WTC11 (cell line): Measurements from ENCODE around the gene SLC7A14. TPM values are rescaled to one million over a fixed set of nuclear protein-coding genes. Genes with fewer than 3 reads are reported as not detected.

Experiments
- ATAC-seq: fragments of 200-7000 bp; cut with Tn5 transposase; 2 replicates; pipeline ENCODE4 v1.10.0; 2021; ENCODE audit warnings: mild to moderate bottlenecking, moderate library complexity
- CTCF ChIA-PET: fragments of 300-600 bp; sonication (Branson Sonifier 250); formaldehyde crosslinking; loops from one replicate; lab custom pipeline; 2021; ENCODE audit warnings: antibody characterized with exemption; lab: Charles Lee
- POLR2A ChIA-PET: fragments of 350-600 bp; sonication (Branson Sonifier 250); formaldehyde crosslinking; loops from one replicate; lab custom pipeline; 2021; ENCODE audit warnings: antibody characterized with exemption; lab: Charles Lee
- DNase-seq: peaks from one replicate; pipeline ENCODE4 v3.0.0; 2021; ENCODE audit warnings: low spot score
- H3K27ac Mint-ChIP-seq: 2 replicates; pipeline ENCODE4 v1.8.0; 2021; ENCODE audit warnings: mixed read lengths
- H3K27me3 Mint-ChIP-seq: 2 replicates; pipeline ENCODE4 v1.8.0; 2021; ENCODE audit warnings: low read depth, mild to moderate bottlenecking, moderate library complexity, mixed read lengths
- H3K36me3 Mint-ChIP-seq: 2 replicates; pipeline ENCODE4 v1.8.0; 2021; ENCODE audit warnings: mixed read lengths
- H3K4me1 Mint-ChIP-seq: 2 replicates; pipeline ENCODE4 v1.8.0; 2022; ENCODE audit warnings: mixed read lengths
- H3K4me3 Mint-ChIP-seq: 2 replicates; pipeline ENCODE4 v1.8.0; 2021; ENCODE audit warnings: mild to moderate bottlenecking, moderate library complexity, mixed read lengths
- H3K9me3 Mint-ChIP-seq: 2 replicates; pipeline ENCODE4 v1.8.0; 2021; ENCODE audit warnings: mixed read lengths
- CBFB ChIP-seq: sonication (generic); formaldehyde crosslinking; IDR thresholded peaks from 2 replicates; pipeline ENCODE4 v1.8.1; 2022; ENCODE audit warnings: mild to moderate bottlenecking, low read depth, missing genetic modification reagents
- FOXJ3 ChIP-seq: sonication (generic); formaldehyde crosslinking; IDR thresholded peaks from 2 replicates; pipeline ENCODE4 v1.9.0; 2021; ENCODE audit warnings: missing genetic modification reagents, mild to moderate bottlenecking, borderline replicate concordance
- NR2C2 ChIP-seq: sonication (generic); formaldehyde crosslinking; IDR thresholded peaks from 2 replicates; pipeline ENCODE4 v1.8.0; 2022; ENCODE audit warnings: mild to moderate bottlenecking, missing genetic modification reagents
- OVOL2 ChIP-seq: fragments of 250-450 bp; sonication (Bioruptor Pico); IDR thresholded peaks from 2 replicates; pipeline ENCODE4 v1.9.0; 2021; ENCODE audit warnings: mild to moderate bottlenecking, borderline replicate concordance
- PRRX2 ChIP-seq: fragments of 250-450 bp; sonication (Bioruptor Pico); IDR thresholded peaks from 2 replicates; pipeline ENCODE4 v1.8.0; 2021; ENCODE audit warnings: mild to moderate bottlenecking
- RORB ChIP-seq: fragments of 250-450 bp; sonication (Bioruptor Pico); IDR thresholded peaks from 2 replicates; pipeline ENCODE4 v1.9.0; 2021; ENCODE audit warnings: mild to moderate bottlenecking
- SMAD4 ChIP-seq: sonication (generic); formaldehyde crosslinking; IDR thresholded peaks from 2 replicates; pipeline ENCODE4 v1.8.0; 2022; ENCODE audit warnings: mild to moderate bottlenecking, missing genetic modification reagents
- SOX15 ChIP-seq: fragments of 250-450 bp; sonication (Bioruptor Pico); IDR thresholded peaks from 2 replicates; pipeline ENCODE4 v1.9.0; 2021; ENCODE audit warnings: mild to moderate bottlenecking
- TCF7 ChIP-seq: sonication (generic); formaldehyde crosslinking; IDR thresholded peaks from 2 replicates; pipeline ENCODE4 v1.8.0; 2022; ENCODE audit warnings: mild to moderate bottlenecking, low read depth, missing genetic modification reagents, moderate library complexity
- ZNF121 ChIP-seq: sonication (generic); formaldehyde crosslinking; IDR thresholded peaks from 2 replicates; pipeline ENCODE4 v1.8.0; 2023; ENCODE audit warnings: missing genetic modification reagents
- ZNF317 ChIP-seq: sonication (generic); formaldehyde crosslinking; IDR thresholded peaks from 2 replicates; pipeline ENCODE4 v1.8.1; 2023; ENCODE audit warnings: low read depth, mild to moderate bottlenecking, moderate library complexity, missing genetic modification reagents, borderline replicate concordance
- total RNA-seq: library from RNA; stranded (reverse); gene quantifications from 3 replicates; pipeline ENCODE4 v1.2.3, GENCODE V29; 2021
- TF ChIP-seq, protein P1 (sequence below): sonication (generic); formaldehyde crosslinking; IDR thresholded peaks from 2 replicates; pipeline ENCODE4 v1.8.1; 2022; ENCODE audit warnings: missing genetic modification reagents, borderline replicate concordance
- TF ChIP-seq, protein P2 (sequence below): sonication (generic); formaldehyde crosslinking; IDR thresholded peaks from 2 replicates; pipeline ENCODE4 v1.8.1; 2023; ENCODE audit warnings: mild to moderate bottlenecking, missing genetic modification reagents, borderline replicate concordance
- TF ChIP-seq, protein P3 (sequence below): sonication (generic); formaldehyde crosslinking; IDR thresholded peaks from 2 replicates; pipeline ENCODE4 v1.8.1; 2023; ENCODE audit warnings: mild to moderate bottlenecking, missing genetic modification reagents
- TF ChIP-seq, protein P4 (sequence below): sonication (generic); formaldehyde crosslinking; IDR thresholded peaks from 2 replicates; pipeline ENCODE4 v1.8.0; 2022; ENCODE audit warnings: mild to moderate bottlenecking, missing genetic modification reagents
- TF ChIP-seq, protein P5 (sequence below): fragments of 250-450 bp; sonication (Bioruptor Pico); IDR thresholded peaks from 2 replicates; pipeline ENCODE4 v2.1.2; 2022; ENCODE audit warnings: mild to moderate bottlenecking, moderate library complexity
- TF ChIP-seq, protein P6 (sequence below): fragments of 200-600 bp; IDR thresholded peaks from 2 replicates; pipeline ENCODE4 v1.8.0; 2022; ENCODE audit warnings: antibody characterized with exemption
- TF ChIP-seq, protein P7 (sequence below): fragments of 250-450 bp; sonication (Bioruptor Pico); IDR thresholded peaks from 2 replicates; pipeline ENCODE4 v1.9.0; 2021; ENCODE audit warnings: mild to moderate bottlenecking
- TF ChIP-seq, protein P8 (sequence below): sonication (generic); formaldehyde crosslinking; IDR thresholded peaks from 2 replicates; pipeline ENCODE4 v1.8.0; 2022; ENCODE audit warnings: mild to moderate bottlenecking, missing genetic modification reagents
- TF ChIP-seq, protein P9 (sequence below): sonication (generic); formaldehyde crosslinking; conservative IDR thresholded peaks from 2 replicates; pipeline ENCODE4 v1.8.1; 2022; ENCODE audit warnings: mild to moderate bottlenecking, missing genetic modification reagents

Gene SLC7A14
- total RNA-seq, 1 experiment from 2014 or later, result 0.68 TPM

DNA sequence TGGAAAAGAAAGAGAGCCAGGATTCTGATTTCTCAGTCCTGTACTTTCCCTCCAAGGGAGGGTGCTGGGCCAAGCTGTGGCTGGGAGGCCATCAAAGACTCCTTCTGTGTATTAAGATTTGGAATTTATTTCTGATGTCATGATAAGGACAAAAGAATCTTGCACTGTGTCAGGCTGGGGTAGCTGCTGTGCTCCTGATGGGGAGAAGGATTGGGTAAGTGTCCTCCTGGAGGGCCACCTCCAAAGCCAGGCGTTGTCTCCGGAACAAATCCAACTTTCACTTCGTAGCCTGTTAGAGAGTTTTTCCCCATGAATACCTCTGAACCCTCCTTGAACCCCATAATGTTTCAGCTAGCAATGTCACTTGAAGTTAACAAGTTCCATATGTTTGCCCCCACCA lies 137.3 kb downstream of the SLC7A14 start:
- CTCF ChIA-PET, result interaction anchor here (0.7 kb wide), 1 partner anchor 35 kb away, joined by 4 read pairs; no protein-coding TSS in a partner anchor
- ATAC-seq (no peak), DNase-seq (no peak)
- Mint-ChIP-seq H3K36me3 (no peaks in the 10 kb centered on the region), H3K27ac (no peak overlapping the region), H3K4me1 (peaks cover 5% of the 10 kb centered on the region), H3K4me3 (no peak overlapping the region), H3K9me3 (no peaks in the 10 kb centered on the region), H3K27me3 (no peaks in the 10 kb centered on the region)
- TF ChIP-seq ZNF317 (no peak), SMAD4 (no peak), RORB (CRISPR knock-in tag) (no peak)
- TF ChIP-seq, protein P1, sequence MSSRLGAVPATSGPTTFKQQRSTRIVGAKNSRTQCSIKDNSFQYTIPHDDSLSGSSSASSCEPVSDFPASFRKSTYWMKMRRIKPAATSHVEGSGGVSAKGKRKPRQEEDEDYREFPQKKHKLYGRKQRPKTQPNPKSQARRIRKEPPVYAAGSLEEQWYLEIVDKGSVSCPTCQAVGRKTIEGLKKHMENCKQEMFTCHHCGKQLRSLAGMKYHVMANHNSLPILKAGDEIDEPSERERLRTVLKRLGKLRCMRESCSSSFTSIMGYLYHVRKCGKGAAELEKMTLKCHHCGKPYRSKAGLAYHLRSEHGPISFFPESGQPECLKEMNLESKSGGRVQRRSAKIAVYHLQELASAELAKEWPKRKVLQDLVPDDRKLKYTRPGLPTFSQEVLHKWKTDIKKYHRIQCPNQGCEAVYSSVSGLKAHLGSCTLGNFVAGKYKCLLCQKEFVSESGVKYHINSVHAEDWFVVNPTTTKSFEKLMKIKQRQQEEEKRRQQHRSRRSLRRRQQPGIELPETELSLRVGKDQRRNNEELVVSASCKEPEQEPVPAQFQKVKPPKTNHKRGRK (CRISPR knock-in tag), result no peak
- POLR2A ChIA-PET, result no interaction called here

DNA sequence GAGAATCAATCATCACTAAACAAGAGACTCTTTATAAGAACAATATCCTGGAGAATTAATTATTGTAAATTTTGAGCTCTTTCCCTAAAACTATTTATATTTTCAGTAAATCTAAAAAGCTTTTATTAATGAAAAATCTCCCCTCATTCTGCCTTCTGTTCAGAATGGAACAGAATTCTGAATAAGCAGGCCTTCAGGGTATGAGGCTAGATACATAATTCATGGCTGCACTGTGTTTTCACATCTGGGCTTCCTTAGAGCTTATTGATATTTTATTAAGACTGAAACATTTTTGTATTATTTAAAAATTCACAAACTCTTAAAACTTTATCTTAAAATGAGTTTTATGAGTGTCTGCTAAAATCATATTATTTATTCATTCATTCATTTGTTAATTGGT lies 142.4 kb downstream of the SLC7A14 start:
- ATAC-seq (no peak), DNase-seq (no peak)
- H3K36me3 Mint-ChIP-seq, result no peaks in the 10 kb centered on the region
- ChIA-PET POLR2A (no interaction called here), CTCF (interaction anchor here (1.6 to 2.0 kb wide), 2 partner anchors 13 to 30 kb away, joined by 4 to 6 read pairs; no protein-coding TSS in a partner anchor)
- H3K9me3 Mint-ChIP-seq, result peaks cover 3% of the 10 kb centered on the region; the same call in 1 of the 2 replicates
- no peaks in the 10 kb centered on the region; the same call in 1 of the 2 replicates for H3K27me3 Mint-ChIP-seq
- no peak overlapping the region for H3K27ac Mint-ChIP-seq
- no peaks in the 10 kb centered on the region for H3K4me1 Mint-ChIP-seq
- no peak overlapping the region for H3K4me3 Mint-ChIP-seq
- TF ChIP-seq FOXJ3 (CRISPR knock-in tag) (no peak), CBFB (no peak), OVOL2 (CRISPR knock-in tag) (no peak), PRRX2 (CRISPR knock-in tag) (no peak), NR2C2 (CRISPR knock-in tag) (no peak), TCF7 (CRISPR knock-in tag) (no peak), ZNF317 (no peak), ZNF121 (CRISPR knock-in tag) (no peak), SOX15 (CRISPR knock-in tag) (no peak)
- TF ChIP-seq, protein P2, sequence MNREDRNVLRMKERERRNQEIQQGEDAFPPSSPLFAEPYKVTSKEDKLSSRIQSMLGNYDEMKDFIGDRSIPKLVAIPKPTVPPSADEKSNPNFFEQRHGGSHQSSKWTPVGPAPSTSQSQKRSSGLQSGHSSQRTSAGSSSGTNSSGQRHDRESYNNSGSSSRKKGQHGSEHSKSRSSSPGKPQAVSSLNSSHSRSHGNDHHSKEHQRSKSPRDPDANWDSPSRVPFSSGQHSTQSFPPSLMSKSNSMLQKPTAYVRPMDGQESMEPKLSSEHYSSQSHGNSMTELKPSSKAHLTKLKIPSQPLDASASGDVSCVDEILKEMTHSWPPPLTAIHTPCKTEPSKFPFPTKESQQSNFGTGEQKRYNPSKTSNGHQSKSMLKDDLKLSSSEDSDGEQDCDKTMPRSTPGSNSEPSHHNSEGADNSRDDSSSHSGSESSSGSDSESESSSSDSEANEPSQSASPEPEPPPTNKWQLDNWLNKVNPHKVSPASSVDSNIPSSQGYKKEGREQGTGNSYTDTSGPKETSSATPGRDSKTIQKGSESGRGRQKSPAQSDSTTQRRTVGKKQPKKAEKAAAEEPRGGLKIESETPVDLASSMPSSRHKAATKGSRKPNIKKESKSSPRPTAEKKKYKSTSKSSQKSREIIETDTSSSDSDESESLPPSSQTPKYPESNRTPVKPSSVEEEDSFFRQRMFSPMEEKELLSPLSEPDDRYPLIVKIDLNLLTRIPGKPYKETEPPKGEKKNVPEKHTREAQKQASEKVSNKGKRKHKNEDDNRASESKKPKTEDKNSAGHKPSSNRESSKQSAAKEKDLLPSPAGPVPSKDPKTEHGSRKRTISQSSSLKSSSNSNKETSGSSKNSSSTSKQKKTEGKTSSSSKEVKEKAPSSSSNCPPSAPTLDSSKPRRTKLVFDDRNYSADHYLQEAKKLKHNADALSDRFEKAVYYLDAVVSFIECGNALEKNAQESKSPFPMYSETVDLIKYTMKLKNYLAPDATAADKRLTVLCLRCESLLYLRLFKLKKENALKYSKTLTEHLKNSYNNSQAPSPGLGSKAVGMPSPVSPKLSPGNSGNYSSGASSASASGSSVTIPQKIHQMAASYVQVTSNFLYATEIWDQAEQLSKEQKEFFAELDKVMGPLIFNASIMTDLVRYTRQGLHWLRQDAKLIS (CRISPR knock-in tag), result no peak
- TF ChIP-seq, protein P3, sequence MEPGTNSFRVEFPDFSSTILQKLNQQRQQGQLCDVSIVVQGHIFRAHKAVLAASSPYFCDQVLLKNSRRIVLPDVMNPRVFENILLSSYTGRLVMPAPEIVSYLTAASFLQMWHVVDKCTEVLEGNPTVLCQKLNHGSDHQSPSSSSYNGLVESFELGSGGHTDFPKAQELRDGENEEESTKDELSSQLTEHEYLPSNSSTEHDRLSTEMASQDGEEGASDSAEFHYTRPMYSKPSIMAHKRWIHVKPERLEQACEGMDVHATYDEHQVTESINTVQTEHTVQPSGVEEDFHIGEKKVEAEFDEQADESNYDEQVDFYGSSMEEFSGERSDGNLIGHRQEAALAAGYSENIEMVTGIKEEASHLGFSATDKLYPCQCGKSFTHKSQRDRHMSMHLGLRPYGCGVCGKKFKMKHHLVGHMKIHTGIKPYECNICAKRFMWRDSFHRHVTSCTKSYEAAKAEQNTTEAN (CRISPR knock-in tag), result no peak
- TF ChIP-seq, protein P4, sequence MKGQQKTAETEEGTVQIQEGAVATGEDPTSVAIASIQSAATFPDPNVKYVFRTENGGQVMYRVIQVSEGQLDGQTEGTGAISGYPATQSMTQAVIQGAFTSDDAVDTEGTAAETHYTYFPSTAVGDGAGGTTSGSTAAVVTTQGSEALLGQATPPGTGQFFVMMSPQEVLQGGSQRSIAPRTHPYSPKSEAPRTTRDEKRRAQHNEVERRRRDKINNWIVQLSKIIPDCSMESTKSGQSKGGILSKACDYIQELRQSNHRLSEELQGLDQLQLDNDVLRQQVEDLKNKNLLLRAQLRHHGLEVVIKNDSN (CRISPR knock-in tag), result no peak
- TF ChIP-seq, protein P5, sequence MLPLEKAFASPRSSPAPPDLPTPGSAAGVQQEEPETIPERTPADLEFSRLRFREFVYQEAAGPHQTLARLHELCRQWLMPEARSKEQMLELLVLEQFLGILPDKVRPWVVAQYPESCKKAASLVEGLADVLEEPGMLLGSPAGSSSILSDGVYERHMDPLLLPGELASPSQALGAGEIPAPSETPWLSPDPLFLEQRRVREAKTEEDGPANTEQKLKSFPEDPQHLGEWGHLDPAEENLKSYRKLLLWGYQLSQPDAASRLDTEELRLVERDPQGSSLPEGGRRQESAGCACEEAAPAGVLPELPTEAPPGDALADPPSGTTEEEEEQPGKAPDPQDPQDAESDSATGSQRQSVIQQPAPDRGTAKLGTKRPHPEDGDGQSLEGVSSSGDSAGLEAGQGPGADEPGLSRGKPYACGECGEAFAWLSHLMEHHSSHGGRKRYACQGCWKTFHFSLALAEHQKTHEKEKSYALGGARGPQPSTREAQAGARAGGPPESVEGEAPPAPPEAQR (CRISPR knock-in tag), result no peak
- TF ChIP-seq, protein P6, sequence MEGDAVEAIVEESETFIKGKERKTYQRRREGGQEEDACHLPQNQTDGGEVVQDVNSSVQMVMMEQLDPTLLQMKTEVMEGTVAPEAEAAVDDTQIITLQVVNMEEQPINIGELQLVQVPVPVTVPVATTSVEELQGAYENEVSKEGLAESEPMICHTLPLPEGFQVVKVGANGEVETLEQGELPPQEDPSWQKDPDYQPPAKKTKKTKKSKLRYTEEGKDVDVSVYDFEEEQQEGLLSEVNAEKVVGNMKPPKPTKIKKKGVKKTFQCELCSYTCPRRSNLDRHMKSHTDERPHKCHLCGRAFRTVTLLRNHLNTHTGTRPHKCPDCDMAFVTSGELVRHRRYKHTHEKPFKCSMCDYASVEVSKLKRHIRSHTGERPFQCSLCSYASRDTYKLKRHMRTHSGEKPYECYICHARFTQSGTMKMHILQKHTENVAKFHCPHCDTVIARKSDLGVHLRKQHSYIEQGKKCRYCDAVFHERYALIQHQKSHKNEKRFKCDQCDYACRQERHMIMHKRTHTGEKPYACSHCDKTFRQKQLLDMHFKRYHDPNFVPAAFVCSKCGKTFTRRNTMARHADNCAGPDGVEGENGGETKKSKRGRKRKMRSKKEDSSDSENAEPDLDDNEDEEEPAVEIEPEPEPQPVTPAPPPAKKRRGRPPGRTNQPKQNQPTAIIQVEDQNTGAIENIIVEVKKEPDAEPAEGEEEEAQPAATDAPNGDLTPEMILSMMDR, result no peak
- TF ChIP-seq, protein P7, sequence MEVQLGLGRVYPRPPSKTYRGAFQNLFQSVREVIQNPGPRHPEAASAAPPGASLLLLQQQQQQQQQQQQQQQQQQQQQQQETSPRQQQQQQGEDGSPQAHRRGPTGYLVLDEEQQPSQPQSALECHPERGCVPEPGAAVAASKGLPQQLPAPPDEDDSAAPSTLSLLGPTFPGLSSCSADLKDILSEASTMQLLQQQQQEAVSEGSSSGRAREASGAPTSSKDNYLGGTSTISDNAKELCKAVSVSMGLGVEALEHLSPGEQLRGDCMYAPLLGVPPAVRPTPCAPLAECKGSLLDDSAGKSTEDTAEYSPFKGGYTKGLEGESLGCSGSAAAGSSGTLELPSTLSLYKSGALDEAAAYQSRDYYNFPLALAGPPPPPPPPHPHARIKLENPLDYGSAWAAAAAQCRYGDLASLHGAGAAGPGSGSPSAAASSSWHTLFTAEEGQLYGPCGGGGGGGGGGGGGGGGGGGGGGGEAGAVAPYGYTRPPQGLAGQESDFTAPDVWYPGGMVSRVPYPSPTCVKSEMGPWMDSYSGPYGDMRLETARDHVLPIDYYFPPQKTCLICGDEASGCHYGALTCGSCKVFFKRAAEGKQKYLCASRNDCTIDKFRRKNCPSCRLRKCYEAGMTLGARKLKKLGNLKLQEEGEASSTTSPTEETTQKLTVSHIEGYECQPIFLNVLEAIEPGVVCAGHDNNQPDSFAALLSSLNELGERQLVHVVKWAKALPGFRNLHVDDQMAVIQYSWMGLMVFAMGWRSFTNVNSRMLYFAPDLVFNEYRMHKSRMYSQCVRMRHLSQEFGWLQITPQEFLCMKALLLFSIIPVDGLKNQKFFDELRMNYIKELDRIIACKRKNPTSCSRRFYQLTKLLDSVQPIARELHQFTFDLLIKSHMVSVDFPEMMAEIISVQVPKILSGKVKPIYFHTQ (CRISPR knock-in tag), result no peak
- TF ChIP-seq, protein P8, sequence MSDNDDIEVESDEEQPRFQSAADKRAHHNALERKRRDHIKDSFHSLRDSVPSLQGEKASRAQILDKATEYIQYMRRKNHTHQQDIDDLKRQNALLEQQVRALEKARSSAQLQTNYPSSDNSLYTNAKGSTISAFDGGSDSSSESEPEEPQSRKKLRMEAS (CRISPR knock-in tag), result no peak
- TF ChIP-seq, protein P9, sequence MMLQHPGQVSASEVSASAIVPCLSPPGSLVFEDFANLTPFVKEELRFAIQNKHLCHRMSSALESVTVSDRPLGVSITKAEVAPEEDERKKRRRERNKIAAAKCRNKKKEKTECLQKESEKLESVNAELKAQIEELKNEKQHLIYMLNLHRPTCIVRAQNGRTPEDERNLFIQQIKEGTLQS (CRISPR knock-in tag), result no peak
